ENCODE measurements around the gene SCAF4.

GRCh38 chr21:31708541-31708940 lies 23.4 kb downstream of the SCAF4 start:
- TF ChIP-seq CTCF (IDR thresholded peaks at IDR 0.05) (no peak), POLR2A (IDR thresholded peaks at IDR 0.05) (no peak), POLR2AphosphoS5 (IDR thresholded peaks at IDR 0.05) (no peak)

Data from prostate gland (tissue), 2 donors.